Measurements from ENCODE around the gene MYDGF. TPM values are rescaled to one million over a fixed set of nuclear protein-coding genes. Genes with fewer than 3 reads are reported as not detected.
A peak's percentile ranks its signal among the peaks of the same experiment; 100 is the strongest.

The MYDGF gene
- total and polyA plus RNA-seq, 2 of the 13 experiments (the other 11 are each of a cell fraction or from before 2014, with no cell fraction given): 116 to 198 TPM

DNA sequence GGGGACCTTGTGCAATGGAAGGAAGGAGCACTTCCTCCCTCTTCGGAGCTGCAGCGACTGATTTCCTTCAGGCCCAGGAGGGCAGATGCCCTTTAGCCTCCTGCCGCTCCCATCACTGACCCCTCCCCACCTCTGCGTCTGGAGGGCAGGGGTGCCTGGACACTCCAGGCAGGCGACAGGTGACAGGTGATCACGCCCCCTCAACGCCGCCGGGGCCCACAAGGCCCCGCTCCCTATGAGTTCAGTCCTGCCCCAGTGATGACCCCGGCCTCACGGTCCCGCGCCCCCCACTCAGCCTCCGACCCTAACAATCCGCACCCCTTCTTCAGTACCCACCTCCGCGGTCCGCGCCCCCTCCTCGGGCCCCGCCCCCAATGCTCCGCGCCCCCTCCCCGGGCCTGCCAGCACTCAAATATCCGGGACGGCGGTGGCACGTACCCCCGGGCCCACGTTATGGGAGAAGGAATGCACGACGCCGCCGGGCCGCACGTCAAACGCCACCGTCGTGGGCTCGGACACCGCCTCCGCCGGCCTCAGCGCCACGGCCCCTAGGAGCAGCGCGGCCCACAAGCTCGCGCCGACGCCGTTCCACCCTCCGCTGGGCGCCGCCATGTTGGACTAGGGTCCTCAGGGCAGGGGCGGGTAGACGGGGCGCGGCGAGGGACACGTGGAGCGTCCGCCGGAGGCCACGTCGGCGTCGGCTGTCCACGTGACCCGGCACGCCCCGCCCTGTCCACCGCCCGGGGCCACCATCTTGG lies at the start of gene MYDGF (continued):
- TF ChIP-seq, protein P1, sequence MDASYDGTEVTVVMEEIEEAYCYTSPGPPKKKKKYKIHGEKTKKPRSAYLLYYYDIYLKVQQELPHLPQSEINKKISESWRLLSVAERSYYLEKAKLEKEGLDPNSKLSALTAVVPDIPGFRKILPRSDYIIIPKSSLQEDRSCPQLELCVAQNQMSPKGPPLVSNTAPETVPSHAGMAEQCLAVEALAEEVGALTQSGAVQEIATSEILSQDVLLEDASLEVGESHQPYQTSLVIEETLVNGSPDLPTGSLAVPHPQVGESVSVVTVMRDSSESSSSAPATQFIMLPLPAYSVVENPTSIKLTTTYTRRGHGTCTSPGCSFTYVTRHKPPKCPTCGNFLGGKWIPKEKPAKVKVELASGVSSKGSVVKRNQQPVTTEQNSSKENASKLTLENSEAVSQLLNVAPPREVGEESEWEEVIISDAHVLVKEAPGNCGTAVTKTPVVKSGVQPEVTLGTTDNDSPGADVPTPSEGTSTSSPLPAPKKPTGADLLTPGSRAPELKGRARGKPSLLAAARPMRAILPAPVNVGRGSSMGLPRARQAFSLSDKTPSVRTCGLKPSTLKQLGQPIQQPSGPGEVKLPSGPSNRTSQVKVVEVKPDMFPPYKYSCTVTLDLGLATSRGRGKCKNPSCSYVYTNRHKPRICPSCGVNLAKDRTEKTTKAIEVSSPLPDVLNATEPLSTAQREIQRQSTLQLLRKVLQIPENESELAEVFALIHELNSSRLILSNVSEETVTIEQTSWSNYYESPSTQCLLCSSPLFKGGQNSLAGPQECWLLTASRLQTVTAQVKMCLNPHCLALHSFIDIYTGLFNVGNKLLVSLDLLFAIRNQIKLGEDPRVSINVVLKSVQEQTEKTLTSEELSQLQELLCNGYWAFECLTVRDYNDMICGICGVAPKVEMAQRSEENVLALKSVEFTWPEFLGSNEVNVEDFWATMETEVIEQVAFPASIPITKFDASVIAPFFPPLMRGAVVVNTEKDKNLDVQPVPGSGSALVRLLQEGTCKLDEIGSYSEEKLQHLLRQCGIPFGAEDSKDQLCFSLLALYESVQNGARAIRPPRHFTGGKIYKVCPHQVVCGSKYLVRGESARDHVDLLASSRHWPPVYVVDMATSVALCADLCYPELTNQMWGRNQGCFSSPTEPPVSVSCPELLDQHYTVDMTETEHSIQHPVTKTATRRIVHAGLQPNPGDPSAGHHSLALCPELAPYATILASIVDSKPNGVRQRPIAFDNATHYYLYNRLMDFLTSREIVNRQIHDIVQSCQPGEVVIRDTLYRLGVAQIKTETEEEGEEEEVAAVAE (CRISPR knock-in tag; IDR thresholded peaks at IDR 0.05; ENCODE audit: borderline replicate concordance): no peak
- no peak for TF ChIP-seq ZNF549 (CRISPR knock-in tag; IDR thresholded peaks at IDR 0.05)
- TF ChIP-seq, protein P2, sequence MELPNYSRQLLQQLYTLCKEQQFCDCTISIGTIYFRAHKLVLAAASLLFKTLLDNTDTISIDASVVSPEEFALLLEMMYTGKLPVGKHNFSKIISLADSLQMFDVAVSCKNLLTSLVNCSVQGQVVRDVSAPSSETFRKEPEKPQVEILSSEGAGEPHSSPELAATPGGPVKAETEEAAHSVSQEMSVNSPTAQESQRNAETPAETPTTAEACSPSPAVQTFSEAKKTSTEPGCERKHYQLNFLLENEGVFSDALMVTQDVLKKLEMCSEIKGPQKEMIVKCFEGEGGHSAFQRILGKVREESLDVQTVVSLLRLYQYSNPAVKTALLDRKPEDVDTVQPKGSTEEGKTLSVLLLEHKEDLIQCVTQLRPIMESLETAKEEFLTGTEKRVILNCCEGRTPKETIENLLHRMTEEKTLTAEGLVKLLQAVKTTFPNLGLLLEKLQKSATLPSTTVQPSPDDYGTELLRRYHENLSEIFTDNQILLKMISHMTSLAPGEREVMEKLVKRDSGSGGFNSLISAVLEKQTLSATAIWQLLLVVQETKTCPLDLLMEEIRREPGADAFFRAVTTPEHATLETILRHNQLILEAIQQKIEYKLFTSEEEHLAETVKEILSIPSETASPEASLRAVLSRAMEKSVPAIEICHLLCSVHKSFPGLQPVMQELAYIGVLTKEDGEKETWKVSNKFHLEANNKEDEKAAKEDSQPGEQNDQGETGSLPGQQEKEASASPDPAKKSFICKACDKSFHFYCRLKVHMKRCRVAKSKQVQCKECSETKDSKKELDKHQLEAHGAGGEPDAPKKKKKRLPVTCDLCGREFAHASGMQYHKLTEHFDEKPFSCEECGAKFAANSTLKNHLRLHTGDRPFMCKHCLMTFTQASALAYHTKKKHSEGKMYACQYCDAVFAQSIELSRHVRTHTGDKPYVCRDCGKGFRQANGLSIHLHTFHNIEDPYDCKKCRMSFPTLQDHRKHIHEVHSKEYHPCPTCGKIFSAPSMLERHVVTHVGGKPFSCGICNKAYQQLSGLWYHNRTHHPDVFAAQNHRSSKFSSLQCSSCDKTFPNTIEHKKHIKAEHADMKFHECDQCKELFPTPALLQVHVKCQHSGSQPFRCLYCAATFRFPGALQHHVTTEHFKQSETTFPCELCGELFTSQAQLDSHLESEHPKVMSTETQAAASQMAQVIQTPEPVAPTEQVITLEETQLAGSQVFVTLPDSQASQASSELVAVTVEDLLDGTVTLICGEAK (IDR thresholded peaks at IDR 0.05): no peak
- TF ChIP-seq, protein P2 (CRISPR knock-in tag; IDR thresholded peaks at IDR 0.05): peak; percentile 42; the same call in 1 of the 2 replicates
- TF ChIP-seq, protein P3, sequence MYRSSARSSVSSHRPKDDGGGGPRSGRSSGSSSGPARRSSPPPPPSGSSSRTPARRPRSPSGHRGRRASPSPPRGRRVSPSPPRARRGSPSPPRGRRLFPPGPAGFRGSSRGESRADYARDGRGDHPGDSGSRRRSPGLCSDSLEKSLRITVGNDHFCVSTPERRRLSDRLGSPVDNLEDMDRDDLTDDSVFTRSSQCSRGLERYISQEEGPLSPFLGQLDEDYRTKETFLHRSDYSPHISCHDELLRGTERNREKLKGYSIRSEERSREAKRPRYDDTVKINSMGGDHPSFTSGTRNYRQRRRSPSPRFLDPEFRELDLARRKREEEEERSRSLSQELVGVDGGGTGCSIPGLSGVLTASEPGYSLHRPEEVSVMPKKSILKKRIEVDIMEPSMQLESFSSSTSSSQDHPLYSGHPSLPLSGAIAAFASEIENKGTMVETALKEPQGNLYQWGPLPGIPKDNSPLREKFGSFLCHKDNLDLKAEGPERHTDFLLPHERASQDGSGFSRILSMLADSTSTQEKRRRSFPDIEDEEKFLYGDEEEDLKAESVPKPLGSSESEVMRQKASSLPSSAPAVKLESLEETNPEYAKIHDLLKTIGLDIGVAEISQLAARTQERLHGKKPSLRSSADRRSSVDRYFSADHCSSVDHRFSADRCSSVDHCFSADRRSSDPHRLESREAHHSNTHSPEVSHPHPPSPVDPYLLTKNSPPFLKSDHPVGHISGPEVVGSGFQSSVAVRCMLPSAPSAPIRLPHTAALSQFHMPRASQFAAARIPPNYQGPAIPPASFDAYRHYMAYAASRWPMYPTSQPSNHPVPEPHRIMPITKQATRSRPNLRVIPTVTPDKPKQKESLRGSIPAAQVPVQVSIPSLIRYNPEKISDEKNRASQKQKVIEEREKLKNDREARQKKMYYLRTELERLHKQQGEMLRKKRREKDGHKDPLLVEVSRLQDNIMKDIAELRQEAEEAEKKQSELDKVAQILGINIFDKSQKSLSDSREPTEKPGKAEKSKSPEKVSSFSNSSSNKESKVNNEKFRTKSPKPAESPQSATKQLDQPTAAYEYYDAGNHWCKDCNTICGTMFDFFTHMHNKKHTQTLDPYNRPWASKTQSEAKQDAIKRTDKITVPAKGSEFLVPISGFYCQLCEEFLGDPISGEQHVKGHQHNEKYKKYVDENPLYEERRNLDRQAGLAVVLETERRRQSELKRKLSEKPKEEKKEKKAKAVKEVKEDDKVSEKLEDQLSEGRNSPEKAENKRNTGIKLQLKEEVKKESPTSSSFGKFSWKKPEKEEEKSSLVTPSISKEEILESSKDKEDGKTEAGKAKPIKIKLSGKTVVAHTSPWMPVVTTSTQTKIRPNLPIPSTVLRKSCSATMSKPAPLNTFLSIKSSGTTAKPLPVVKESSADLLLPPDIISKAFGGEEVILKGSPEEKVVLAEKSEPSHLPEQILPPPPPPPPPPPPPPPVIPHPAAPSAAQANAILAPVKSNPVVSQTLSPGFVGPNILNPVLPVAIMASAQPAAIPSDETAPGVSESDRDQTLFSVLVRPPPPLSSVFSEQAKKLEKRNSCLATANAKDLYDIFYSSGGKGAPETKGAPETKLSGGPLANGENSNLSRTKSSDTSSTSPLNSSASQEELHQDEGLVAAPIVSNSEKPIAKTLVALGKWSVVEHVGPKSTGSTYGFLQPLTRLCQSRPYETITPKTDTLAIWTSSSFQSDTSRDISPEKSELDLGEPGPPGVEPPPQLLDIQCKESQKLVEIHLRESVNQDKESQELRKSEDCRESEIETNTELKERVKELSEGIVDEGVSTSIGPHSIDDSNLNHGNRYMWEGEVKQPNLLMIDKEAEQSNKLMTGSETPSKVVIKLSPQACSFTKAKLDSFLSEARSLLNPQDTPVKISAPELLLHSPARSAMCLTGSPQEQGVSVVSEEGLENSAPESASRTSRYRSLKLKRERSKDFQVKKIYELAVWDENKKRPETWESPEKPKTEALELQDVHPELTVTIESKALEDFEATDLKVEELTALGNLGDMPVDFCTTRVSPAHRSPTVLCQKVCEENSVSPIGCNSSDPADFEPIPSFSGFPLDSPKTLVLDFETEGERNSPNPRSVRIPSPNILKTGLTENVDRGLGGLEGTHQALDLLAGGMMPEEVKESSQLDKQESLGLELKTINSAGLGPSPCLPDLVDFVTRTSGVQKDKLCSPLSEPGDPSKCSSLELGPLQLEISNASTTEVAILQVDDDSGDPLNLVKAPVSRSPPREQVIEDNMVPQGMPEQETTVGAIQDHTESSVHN (CRISPR knock-in tag; IDR thresholded peaks at IDR 0.05): 0 out of 2 replicates have a peak, but pooled peaks have one; percentile 28

All from HepG2 (cell line).